ENCODE data around the gene CELA2B. TPM values are rescaled to one million over a fixed set of nuclear protein-coding genes. Genes with fewer than 3 reads are reported as not detected.

CELA2B gene
- total and polyA plus RNA-seq, 2 of the 8 experiments (the other 6 are each of a cell fraction or from before 2014, with no cell fraction given): not detected

DNA sequence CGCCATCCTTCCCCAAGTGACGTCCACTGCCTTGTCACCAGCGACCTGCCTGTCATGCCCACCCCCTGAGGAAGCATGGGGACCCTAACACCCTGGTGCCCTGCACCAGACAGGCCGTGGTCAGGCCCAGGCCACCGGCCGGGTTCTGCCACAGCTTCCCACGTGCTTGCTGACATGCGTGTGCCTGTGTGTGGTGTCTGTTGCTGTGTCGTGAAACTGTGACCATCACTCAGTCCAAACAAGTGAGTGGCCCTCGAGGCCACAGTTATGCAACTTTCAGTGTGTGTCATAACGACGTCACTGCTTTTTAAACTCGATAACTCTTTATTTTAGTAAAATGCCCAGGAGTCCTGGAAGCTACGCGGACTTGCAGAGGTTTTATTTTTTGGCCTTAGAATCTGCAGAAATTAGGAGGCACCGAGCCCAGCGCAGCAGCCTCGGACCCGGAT, 46.2 kb upstream of the CELA2B start:
- Histone ChIP-seq H3K18ac (ENCODE audit: extremely low read depth, low read length) (no peak overlapping the region), H3K4me1 (replicated peaks in 1 of 4; ENCODE audit: control insufficient read depth in 3 of 4, insufficient read depth in 4 of 4, low read length in 3 of 4) (peaks cover 0 to 7% (median 3%) of the 10 kb centered on the region in 4 experiments; a peak in 5 of 7 replicates), H3K27ac (ENCODE audit: low read depth, low read length) (no peak overlapping the region), H4K91ac (replicated peaks; ENCODE audit: insufficient read length, low read length) (no peak overlapping the region), H4K5ac (ENCODE audit: insufficient read length, low read depth, low read length) (no peak overlapping the region), H3K14ac (ENCODE audit: insufficient read length) (no peak overlapping the region), H4K20me1 (replicated peaks in 1 of 2; ENCODE audit: control insufficient read depth in 1 of 2, insufficient read depth in 2 of 2, low read length in 2 of 2) (peaks cover 0 to 2% of the 10 kb centered on the region in 2 experiments), H3K56ac (replicated peaks; ENCODE audit: insufficient read length, low read depth, low read length) (no peak overlapping the region), H3K79me2 (ENCODE audit: control insufficient read depth in 1 of 2, insufficient read depth in 2 of 2, low read length in 2 of 2) (no peaks in the 10 kb centered on the region), H2AFZ (ENCODE audit: low read length) (no peak overlapping the region), H2BK120ac (replicated peaks; ENCODE audit: low read depth, low read length) (no peak overlapping the region), H3K36me3 (ENCODE audit: control insufficient read depth in 2 of 4, insufficient read depth in 4 of 4, low read length in 3 of 4) (no peaks in the 10 kb centered on the region; a peak in 2 of 8 replicates), H3K4me3 (ENCODE audit: extremely low read depth in 1 of 4, insufficient read depth in 2 of 4, low read depth in 3 of 4, low read length in 4 of 4) (no peak overlapping the region), H2BK12ac (ENCODE audit: low read depth, low read length) (no peak overlapping the region), H3K79me1 (ENCODE audit: low read depth, low read length) (no peaks in the 10 kb centered on the region), H3K23ac (ENCODE audit: insufficient read length) (no peak overlapping the region), H3K4me2 (ENCODE audit: insufficient read depth in 1 of 2, low read depth in 2 of 2, low read length in 2 of 2) (no peak overlapping the region), H3K27me3 (replicated peaks in 1 of 4; ENCODE audit: control insufficient read depth in 3 of 4, extremely low read depth in 1 of 4, insufficient read depth in 3 of 4, low read length in 3 of 4) (no peaks in the 10 kb centered on the region; a peak in 1 of 7 replicates), H2BK5ac (ENCODE audit: low read depth, low read length) (peak overlapping the region; percentile 49; the same call in 1 of the 2 replicates), H2BK20ac (ENCODE audit: low read length) (no peak overlapping the region), H2BK15ac (ENCODE audit: low read length) (no peak overlapping the region), H3K9ac (replicated peaks in 1 of 4; ENCODE audit: extremely low read depth in 1 of 4, low read depth in 3 of 4, low read length in 3 of 4) (no peak overlapping the region), H3K23me2 (ENCODE audit: low read depth, low read length) (no peaks in the 10 kb centered on the region), H4K8ac (ENCODE audit: extremely low read depth, insufficient read depth, low read length) (no peak overlapping the region), H3K4ac (replicated peaks; ENCODE audit: insufficient read length, low read depth, low read length) (no peak overlapping the region), H2AK5ac (ENCODE audit: low read depth, low read length) (no peak overlapping the region), H3K9me3 (ENCODE audit: insufficient read depth in 2 of 2, low read depth in 1 of 2, low read length in 1 of 2) (no peaks in the 10 kb centered on the region)
- no peak for TF ChIP-seq SRF (IDR thresholded peaks at IDR 0.05; ENCODE audit: low read depth, low read length)
- no peak for TF ChIP-seq NANOG (IDR thresholded peaks at IDR 0.05; ENCODE audit: insufficient read depth, low read depth, low read length, poor library complexity, severe bottlenecking)
- no peak for TF ChIP-seq CBX5 (IDR thresholded peaks at IDR 0.05; ENCODE audit: low read depth, low read length)
- TF ChIP-seq EP300 (IDR thresholded peaks at IDR 0.05; ENCODE audit: borderline replicate concordance in 1 of 2, low read depth in 2 of 2, low read length in 2 of 2): no peak
- no peak for TF ChIP-seq HDAC6 (IDR thresholded peaks at IDR 0.05; ENCODE audit: low read depth, low read length)
- TF ChIP-seq BACH1 (IDR thresholded peaks at IDR 0.05; ENCODE audit: low read length): no peak
- no peak for TF ChIP-seq RNF2 (IDR thresholded peaks at IDR 0.05; ENCODE audit: borderline replicate concordance, low read depth, low read length, missing control alignments, poor library complexity, severe bottlenecking)
- DNase-seq (ENCODE audit: low read depth in 1 of 2, low spot score in 2 of 2) (no peak), FAIRE-seq (no peak)
- POLR2A ChIA-PET (ENCODE audit: partially characterized antibody): no interaction called here
- WGBS, 2 experiments (ENCODE audit: extremely low coverage in 1 of 2, insufficient coverage in 1 of 2, insufficient read length in 1 of 2, insufficient replicate concordance in 2 of 2, low coverage in 1 of 2, low lambda C conversion rate in 2 of 2, missing lambda C conversion rate in 1 of 2): 93% methylated on average over 19 of the region's 19 CpGs; no CpG with 5 or more reads in 1 of the 2 experiments
- CTCF ChIA-PET (ENCODE audit: partially characterized antibody): interaction anchor here (0.6 to 16.9 kb wide), 8 partner anchors 10 to 1524 kb away, joined by 3 to 170 read pairs (median 5); no protein-coding TSS in a partner anchor

All from H1 (cell line).